Gastroesophageal sphincter (tissue), 4 donors: ENCODE measurements around the gene TOR1AIP1. TPM values are rescaled to one million over a fixed set of nuclear protein-coding genes. Genes with fewer than 3 reads are reported as not detected.
A peak's percentile ranks its signal among the peaks of the same experiment; 100 is the strongest.

Experiments
- ATAC-seq: fragments of 150-250 bp; one replicate; pipeline ENCODE4 v1.9.1; 2016; ENCODE audit warnings: mild to moderate bottlenecking, moderate library complexity
- H3K27ac ChIP-seq, 4 donors: fragments of 200-600 bp; sonication (generic) in 3 of 4; 1 replicate in 3 of 4; 2 replicates in 1 of 4; pipeline ENCODE4 v1.5.1; 2016 to 2019
- H3K27me3 ChIP-seq: fragments of 200-600 bp; sonication (generic); one replicate; pipeline ENCODE4 v1.5.1; 2019
- H3K36me3 ChIP-seq, 2 donors: fragments of 200-600 bp; sonication (generic); one replicate each; pipeline ENCODE4 v1.5.1; 2019; ENCODE audit warnings: control low read depth in 1 of 2
- H3K4me1 ChIP-seq, 3 donors: fragments of 200-600 bp; sonication (generic); 1 replicate in 2 of 3; 2 replicates in 1 of 3; pipeline ENCODE4 v1.5.1; 2016 to 2019; ENCODE audit warnings: control low read depth in 2 of 3
- H3K4me3 ChIP-seq, 2 donors: fragments of 200-600 bp; sonication (generic); one replicate each; pipeline ENCODE4 v1.5.1; 2019; ENCODE audit warnings: mild to moderate bottlenecking in 1 of 2, moderate library complexity in 1 of 2
- H3K9me3 ChIP-seq, 3 donors: fragments of 200-600 bp; sonication (generic); one replicate each; pipeline ENCODE4 v1.5.1; 2017 to 2019; ENCODE audit warnings: control low read depth in 2 of 3
- EP300 ChIP-seq: sonication (generic); formaldehyde crosslinking; IDR thresholded peaks from one replicate; pipeline ENCODE4 v1.6.1; 2017; ENCODE audit warnings: antibody characterized with exemption, mild to moderate bottlenecking
- POLR2A ChIP-seq, 2 donors: fragments of 450-650 bp; IDR thresholded peaks; one replicate each; pipeline ENCODE4 v1.6.1; 2017; ENCODE audit warnings: antibody characterized with exemption in 2 of 2, mild to moderate bottlenecking in 2 of 2, moderate library complexity in 1 of 2
- POLR2AphosphoS5 ChIP-seq: sonication (generic); formaldehyde crosslinking; IDR thresholded peaks from one replicate; pipeline ENCODE4 v1.6.1; 2017; ENCODE audit warnings: antibody characterized with exemption
- WGBS, 2 donors: methylation state at CpG; one replicate each; pipeline ENCODE4 v1.1.5; 2018; ENCODE audit warnings: low coverage in 1 of 2; 5-methylcytosine and 5-hydroxymethylcytosine counted together
- total RNA-seq, 4 donors: library from RNA; depleted of rRNA; stranded (reverse); fragments of >200 nt; gene quantifications; one replicate each; pipeline ENCODE4 v1.1.0, GENCODE V29; 2016
- TF ChIP-seq, protein P1 (sequence below), 4 experiments: fragments of 200-600 bp in 2 of 4; fragments of 450-650 bp in 2 of 4; sonication (generic) in 1 of 4; IDR thresholded peaks; one replicate each; pipeline ENCODE4 v1.5.1; 2017 to 2019; ENCODE audit warnings: antibody characterized with exemption in 4 of 4, mild to moderate bottlenecking in 2 of 4, moderate library complexity in 2 of 4

Gene TOR1AIP1
- total RNA-seq, 4 donors from 2014 or later: 132 to 162 (median 141) TPM

- 92 to 96% methylated on average over 4 to 6 of the region's 6 CpGs for WGBS, 2 donors
- H3K9me3 ChIP-seq: no peaks in the 10 kb centered on the region
- no peaks in the 10 kb centered on the region for H3K27me3 ChIP-seq
- TF ChIP-seq POLR2AphosphoS5 (no peak), EP300 (no peak), POLR2A (IDR thresholded peaks at IDR 0.05) (no peak)
- TF ChIP-seq, protein P1, sequence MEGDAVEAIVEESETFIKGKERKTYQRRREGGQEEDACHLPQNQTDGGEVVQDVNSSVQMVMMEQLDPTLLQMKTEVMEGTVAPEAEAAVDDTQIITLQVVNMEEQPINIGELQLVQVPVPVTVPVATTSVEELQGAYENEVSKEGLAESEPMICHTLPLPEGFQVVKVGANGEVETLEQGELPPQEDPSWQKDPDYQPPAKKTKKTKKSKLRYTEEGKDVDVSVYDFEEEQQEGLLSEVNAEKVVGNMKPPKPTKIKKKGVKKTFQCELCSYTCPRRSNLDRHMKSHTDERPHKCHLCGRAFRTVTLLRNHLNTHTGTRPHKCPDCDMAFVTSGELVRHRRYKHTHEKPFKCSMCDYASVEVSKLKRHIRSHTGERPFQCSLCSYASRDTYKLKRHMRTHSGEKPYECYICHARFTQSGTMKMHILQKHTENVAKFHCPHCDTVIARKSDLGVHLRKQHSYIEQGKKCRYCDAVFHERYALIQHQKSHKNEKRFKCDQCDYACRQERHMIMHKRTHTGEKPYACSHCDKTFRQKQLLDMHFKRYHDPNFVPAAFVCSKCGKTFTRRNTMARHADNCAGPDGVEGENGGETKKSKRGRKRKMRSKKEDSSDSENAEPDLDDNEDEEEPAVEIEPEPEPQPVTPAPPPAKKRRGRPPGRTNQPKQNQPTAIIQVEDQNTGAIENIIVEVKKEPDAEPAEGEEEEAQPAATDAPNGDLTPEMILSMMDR (IDR thresholded peaks at IDR 0.05): no peak
- ATAC-seq: no peak
- no peaks in the 10 kb centered on the region for H3K36me3 ChIP-seq
- H3K4me1 ChIP-seq: peaks cover 4 to 63% (median 6%) of the 10 kb centered on the region in 3 donors
- peak overlapping the region in 3 of 4 donors; percentile 72 to 78 (median 75) for H3K27ac ChIP-seq
- H3K4me3 ChIP-seq: no peak overlapping the region
Measured at GRCh38 chr1:179968284-179968993, 86.4 kb downstream of the TOR1AIP1 start.

DNA sequence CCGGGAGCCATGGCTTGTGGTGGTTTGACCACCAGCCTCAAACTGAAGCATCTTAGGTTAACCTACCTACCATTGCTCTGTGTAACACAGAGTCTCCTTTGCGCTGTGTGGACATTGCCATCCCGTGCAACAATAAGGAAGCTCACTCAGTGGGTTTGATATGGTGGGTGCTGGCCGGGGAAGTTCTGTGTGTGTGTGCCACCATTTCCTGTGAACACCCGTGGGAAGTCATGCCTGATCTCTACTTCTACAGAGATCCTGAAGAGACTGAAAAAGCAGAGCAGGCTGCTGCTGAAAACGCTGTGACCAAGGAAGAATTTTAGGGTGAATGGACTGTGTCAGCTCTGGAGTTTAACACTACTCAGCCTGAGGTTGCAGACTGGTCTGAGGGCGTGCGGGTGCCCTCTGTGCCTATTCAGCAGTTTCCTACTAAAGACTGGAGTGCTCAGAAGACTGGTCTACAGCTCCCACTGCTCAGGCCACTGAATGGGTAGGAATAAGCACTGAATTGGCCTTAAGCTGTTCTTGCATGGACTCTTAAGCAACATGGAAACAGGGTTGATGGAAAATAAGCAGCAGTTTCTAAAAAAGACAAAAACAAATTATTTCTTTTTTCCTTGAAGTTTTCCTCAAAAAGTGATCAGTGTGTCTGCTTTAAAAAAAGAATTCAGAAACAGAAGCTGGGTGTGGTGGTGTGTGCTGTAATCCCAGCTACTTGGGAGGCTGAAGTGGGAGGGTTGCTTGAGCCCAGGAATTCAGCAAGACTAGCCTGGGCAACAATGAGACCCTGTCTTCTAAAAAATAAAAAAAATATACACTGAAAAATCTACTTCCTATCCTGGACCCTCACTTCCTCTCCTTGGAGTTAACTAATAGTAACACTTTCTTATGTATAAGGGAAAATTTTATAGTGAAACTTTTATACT is 87.2 kb downstream of the TOR1AIP1 start:
- TF ChIP-seq POLR2A (IDR thresholded peaks at IDR 0.05) (no peak), EP300 (no peak), POLR2AphosphoS5 (no peak)
- TF ChIP-seq, protein P1 (IDR thresholded peaks at IDR 0.05): no peak
- Histone ChIP-seq H3K36me3 (no peaks in the 10 kb centered on the region), H3K4me3 (no peak overlapping the region), H3K27ac (peak overlapping the region; percentile 2 to 78 (median 74)), H3K9me3 (no peaks in the 10 kb centered on the region), H3K4me1 (peaks cover 4 to 66% (median 6%) of the 10 kb centered on the region in 3 donors), H3K27me3 (no peaks in the 10 kb centered on the region)
- 75 to 80% methylated on average over 4 to 5 of the region's 8 CpGs for WGBS, 2 donors
- ATAC-seq: peak; percentile 72

Other genes with a start within 250 kb of the TOR1AIP1 start
- gene FAM163A, start 139.0 kb upstream of the TOR1AIP1 start, total RNA-seq: under 1 TPM in 2 of 4 donors, not detected in 2; 0.19 to 0.67 TPM
- gene TOR1AIP2, start 4.5 kb upstream of the TOR1AIP1 start, total RNA-seq: 10 to 100 TPM; 61.5 to 73.8 (median 68.0) TPM
- gene CEP350, start 72.5 kb downstream of the TOR1AIP1 start, total RNA-seq: 10 to 100 TPM; 74.4 to 89.0 (median 82.0) TPM